ENCODE data around the gene ZCWPW1. TPM values are rescaled to one million over a fixed set of nuclear protein-coding genes. Genes with fewer than 3 reads are reported as not detected.

Gene ZCWPW1
- total and polyA plus RNA-seq, 2 of the 13 experiments (the other 11 are each of a cell fraction or from before 2014, with no cell fraction given): 2.4 to 2.5 TPM

DNA sequence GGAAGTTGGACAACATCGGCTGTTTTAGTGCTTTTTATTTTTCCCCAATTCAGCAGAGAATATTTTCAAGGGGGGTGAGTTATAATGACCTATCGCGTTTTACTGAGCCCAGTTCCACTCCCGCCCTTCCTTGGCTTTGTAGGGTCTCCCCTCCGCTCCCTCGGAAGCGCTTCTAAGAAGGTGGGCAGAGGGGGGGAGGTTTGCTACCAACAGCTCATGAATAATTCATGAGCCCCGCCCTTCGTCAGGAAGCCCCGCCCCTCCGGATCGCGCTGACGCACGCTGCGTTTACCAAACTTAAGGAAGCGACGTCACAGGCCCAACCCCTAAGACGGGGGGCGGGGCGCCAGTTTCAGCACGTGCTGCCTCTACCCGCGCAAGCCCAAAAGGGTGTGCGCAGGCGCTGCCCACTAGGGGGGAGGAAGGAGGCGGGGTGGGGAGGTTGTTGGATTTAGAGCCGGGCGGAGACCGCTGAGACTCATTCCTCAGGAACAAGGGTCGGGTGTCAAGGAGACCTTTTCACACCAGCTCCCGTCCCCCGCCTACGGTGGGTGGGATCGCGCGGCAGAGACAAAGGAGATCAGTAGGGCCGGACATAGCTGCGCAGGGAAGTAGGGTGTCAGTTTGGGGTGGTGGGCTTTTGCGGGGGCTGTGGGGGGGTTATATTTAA is 599 bp upstream of the ZCWPW1 start (continued):
- no peak for TF ChIP-seq ZBTB8A (CRISPR knock-in tag; IDR thresholded peaks at IDR 0.05; ENCODE audit: borderline replicate concordance, low read depth)
- TF ChIP-seq, protein P1, sequence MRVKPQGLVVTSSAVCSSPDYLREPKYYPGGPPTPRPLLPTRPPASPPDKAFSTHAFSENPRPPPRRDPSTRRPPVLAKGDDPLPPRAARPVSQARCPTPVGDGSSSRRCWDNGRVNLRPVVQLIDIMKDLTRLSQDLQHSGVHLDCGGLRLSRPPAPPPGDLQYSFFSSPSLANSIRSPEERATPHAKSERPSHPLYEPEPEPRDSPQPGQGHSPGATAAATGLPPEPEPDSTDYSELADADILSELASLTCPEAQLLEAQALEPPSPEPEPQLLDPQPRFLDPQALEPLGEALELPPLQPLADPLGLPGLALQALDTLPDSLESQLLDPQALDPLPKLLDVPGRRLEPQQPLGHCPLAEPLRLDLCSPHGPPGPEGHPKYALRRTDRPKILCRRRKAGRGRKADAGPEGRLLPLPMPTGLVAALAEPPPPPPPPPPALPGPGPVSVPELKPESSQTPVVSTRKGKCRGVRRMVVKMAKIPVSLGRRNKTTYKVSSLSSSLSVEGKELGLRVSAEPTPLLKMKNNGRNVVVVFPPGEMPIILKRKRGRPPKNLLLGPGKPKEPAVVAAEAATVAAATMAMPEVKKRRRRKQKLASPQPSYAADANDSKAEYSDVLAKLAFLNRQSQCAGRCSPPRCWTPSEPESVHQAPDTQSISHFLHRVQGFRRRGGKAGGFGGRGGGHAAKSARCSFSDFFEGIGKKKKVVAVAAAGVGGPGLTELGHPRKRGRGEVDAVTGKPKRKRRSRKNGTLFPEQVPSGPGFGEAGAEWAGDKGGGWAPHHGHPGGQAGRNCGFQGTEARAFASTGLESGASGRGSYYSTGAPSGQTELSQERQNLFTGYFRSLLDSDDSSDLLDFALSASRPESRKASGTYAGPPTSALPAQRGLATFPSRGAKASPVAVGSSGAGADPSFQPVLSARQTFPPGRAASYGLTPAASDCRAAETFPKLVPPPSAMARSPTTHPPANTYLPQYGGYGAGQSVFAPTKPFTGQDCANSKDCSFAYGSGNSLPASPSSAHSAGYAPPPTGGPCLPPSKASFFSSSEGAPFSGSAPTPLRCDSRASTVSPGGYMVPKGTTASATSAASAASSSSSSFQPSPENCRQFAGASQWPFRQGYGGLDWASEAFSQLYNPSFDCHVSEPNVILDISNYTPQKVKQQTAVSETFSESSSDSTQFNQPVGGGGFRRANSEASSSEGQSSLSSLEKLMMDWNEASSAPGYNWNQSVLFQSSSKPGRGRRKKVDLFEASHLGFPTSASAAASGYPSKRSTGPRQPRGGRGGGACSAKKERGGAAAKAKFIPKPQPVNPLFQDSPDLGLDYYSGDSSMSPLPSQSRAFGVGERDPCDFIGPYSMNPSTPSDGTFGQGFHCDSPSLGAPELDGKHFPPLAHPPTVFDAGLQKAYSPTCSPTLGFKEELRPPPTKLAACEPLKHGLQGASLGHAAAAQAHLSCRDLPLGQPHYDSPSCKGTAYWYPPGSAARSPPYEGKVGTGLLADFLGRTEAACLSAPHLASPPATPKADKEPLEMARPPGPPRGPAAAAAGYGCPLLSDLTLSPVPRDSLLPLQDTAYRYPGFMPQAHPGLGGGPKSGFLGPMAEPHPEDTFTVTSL (CRISPR knock-in tag; IDR thresholded peaks at IDR 0.05; ENCODE audit: borderline replicate concordance): no peak
- peak; percentile 52; the same call in 1 of the 2 replicates for TF ChIP-seq ELF3 (CRISPR knock-in tag; IDR thresholded peaks at IDR 0.05)
- TF ChIP-seq ZNF7 (CRISPR knock-in tag; IDR thresholded peaks at IDR 0.05): 0 out of 2 replicates have a peak, but pooled peaks have one; percentile 9
- no peak for TF ChIP-seq LCORL (IDR thresholded peaks at IDR 0.05)
- TF ChIP-seq LCORL (CRISPR knock-in tag; IDR thresholded peaks at IDR 0.05): 0 out of 2 replicates have a peak, but pooled peaks have one; percentile 6
- no peak for TF ChIP-seq ZNF644 (CRISPR knock-in tag; IDR thresholded peaks at IDR 0.05; ENCODE audit: low read depth)
- peak; percentile 14; the same call in 1 of the 2 replicates for TF ChIP-seq ZNF34 (CRISPR knock-in tag; IDR thresholded peaks at IDR 0.05; ENCODE audit: borderline replicate concordance)
- TF ChIP-seq, protein P2, sequence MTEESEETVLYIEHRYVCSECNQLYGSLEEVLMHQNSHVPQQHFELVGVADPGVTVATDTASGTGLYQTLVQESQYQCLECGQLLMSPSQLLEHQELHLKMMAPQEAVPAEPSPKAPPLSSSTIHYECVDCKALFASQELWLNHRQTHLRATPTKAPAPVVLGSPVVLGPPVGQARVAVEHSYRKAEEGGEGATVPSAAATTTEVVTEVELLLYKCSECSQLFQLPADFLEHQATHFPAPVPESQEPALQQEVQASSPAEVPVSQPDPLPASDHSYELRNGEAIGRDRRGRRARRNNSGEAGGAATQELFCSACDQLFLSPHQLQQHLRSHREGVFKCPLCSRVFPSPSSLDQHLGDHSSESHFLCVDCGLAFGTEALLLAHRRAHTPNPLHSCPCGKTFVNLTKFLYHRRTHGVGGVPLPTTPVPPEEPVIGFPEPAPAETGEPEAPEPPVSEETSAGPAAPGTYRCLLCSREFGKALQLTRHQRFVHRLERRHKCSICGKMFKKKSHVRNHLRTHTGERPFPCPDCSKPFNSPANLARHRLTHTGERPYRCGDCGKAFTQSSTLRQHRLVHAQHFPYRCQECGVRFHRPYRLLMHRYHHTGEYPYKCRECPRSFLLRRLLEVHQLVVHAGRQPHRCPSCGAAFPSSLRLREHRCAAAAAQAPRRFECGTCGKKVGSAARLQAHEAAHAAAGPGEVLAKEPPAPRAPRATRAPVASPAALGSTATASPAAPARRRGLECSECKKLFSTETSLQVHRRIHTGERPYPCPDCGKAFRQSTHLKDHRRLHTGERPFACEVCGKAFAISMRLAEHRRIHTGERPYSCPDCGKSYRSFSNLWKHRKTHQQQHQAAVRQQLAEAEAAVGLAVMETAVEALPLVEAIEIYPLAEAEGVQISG (CRISPR knock-in tag; IDR thresholded peaks at IDR 0.05): peak; percentile 9; the same call in 1 of the 2 replicates
- TF ChIP-seq ASH2L (IDR thresholded peaks at IDR 0.05; ENCODE audit: insufficient read length, low read depth, low read length): peak; percentile 64
- TF ChIP-seq FOXO1 (CRISPR knock-in tag; IDR thresholded peaks at IDR 0.05): peak; percentile 13; the same call in 1 of the 2 replicates
- peak; percentile 22; the same call in 1 of the 2 replicates for TF ChIP-seq CEBPG (CRISPR knock-in tag; IDR thresholded peaks at IDR 0.05)
- TF ChIP-seq, protein P3, sequence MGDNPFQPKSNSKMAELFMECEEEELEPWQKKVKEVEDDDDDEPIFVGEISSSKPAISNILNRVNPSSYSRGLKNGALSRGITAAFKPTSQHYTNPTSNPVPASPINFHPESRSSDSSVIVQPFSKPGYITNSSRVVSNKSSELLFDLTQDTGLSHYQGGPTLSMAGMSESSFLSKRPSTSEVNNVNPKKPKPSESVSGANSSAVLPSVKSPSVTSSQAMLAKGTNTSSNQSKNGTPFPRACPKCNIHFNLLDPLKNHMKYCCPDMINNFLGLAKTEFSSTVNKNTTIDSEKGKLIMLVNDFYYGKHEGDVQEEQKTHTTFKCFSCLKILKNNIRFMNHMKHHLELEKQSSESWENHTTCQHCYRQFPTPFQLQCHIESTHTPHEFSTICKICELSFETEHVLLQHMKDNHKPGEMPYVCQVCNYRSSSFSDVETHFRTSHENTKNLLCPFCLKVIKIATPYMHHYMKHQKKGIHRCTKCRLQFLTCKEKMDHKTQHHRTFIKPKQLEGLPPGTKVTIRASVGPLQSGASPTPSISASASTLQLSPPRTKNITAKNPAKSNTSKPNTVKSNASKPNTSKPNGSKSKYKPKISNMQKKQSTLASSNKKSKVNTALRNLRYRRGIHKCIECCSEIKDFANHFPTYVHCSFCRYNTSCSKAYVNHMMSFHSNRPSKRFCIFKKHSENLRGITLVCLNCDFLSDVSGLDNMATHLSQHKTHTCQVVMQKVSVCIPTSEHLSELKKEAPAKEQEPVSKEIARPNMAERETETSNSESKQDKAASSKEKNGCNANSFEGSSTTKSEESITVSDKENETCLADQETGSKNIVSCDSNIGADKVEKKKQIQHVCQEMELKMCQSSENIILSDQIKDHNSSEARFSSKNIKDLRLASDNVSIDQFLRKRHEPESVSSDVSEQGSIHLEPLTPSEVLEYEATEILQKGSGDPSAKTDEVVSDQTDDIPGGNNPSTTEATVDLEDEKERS (CRISPR knock-in tag; IDR thresholded peaks at IDR 0.05): no peak
- TF ChIP-seq JARID2 (CRISPR knock-in tag; IDR thresholded peaks at IDR 0.05; ENCODE audit: insufficient replicate concordance): no peak
- 0 out of 2 replicates have a peak, but pooled peaks have one; percentile 23 for TF ChIP-seq ZFP37 (CRISPR knock-in tag; IDR thresholded peaks at IDR 0.05; ENCODE audit: borderline replicate concordance)
- 0 out of 2 replicates have a peak, but pooled peaks have one; percentile 14 for TF ChIP-seq ZNF3 (CRISPR knock-in tag; IDR thresholded peaks at IDR 0.05)

Measured in HepG2 (cell line).